OCI-M2 (cell line): ENCODE results near the gene TBL1X.

Experiments
- DNase-seq: peaks from one replicate; lab custom pipeline; 2025; ENCODE audit not compliant: unreplicated experiment; lab: John Stamatoyannopoulos, UW

TBL1X gene

DNA sequence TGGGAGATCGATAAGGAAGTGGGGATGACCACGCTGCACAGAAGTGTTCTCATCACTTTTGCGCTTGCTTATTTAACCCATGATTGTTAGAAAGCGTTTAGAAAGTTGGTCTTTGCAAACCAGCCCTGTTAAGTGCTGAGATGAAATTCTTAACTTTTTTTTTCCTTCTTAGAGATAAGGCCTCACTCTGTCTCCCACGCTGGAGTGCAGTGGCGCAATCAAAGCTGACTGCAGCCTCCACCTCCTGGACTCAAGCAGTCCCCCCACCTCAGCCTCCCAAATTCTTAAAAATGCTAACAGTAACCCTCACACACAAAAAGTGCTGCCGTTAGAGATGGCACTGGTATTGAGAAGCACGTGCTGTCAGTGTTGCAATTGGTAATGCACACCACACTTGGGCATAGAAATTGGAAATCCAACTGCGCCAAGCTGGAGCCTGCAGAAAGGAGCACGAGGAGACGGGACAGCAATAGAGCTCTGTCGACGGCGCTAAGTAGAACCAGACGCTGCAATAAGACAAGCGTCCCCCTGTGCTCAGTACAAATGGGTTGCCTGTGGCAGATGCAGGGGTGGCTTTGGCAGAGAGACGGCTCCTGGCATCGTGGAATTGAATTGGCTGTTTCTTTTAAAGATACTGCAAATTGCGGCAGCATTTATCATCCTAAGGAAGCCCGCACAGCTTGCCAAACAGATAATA is 113.4 kb downstream of the TBL1X start:
- no peak for DNase-seq

DNA sequence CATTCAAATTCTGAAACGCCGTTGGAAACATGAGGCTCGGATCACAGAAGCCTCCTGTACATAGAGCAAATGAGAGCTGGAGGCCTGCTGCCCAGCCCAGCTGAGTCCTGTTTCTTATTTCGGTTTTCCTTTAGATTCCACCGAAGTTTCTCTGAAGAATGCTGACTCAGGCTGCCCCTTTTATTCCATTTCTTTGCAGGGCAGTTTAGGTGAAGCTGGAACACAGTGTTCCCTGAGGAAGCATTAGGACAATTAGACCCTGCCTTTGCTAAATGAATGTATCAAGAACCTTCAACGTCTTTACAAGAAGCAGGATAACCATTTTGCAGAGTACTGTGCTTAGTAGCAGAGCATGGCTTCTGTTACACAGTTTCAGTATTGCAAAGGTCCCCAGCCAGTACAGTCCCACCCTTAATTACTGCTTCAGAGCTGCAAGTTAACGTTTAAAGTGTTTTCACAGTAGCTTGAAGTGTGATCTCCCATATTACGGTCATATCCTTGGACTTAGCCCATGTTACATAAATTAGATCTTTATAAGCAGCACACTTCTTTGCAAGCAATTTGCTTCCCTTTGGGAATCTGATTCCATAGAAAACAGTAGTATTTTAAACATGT is 117.0 kb downstream of the TBL1X start:
- DNase-seq, result no peak

DNA sequence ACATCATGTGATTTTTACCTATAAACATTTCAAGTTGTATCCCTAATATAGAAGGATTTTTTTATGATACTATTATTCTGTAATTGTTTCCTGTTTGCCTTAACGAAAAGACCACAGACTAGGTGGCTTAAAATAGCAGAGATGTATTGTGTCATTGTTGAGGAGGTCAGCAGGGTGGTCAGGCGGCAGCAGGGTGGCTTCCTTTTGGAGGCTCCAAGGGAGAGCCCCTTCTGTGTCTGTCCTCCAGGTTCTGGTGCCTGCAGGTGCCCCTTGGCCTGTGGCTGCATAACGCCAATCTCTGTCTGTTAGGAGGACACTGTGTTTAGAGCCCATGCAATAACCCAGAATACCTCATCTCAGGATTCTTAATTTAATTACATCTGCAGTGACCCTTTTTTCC is 118.1 kb downstream of the TBL1X start:
- DNase-seq, result no peak

DNA sequence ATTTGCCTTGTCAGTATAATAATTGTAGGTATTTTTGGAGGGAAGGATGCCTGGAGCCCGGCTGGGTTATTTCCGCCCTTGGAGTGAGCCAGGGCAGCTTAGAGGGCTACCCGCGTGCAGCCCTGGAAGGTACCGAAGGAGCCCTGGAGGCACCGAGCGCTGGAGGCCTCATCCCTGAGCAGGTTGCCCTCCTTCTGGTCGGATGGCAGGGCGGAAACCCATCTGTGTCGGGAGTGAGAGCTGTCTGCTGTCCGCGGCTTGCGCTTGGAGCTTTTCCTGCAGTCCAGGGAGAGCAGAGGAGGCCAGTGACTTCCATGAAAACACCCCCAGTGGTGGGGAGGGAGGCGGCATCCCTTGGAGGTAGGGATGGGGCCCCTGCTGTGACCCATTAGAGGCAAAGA is 122.1 kb downstream of the TBL1X start:
- no peak for DNase-seq

DNA sequence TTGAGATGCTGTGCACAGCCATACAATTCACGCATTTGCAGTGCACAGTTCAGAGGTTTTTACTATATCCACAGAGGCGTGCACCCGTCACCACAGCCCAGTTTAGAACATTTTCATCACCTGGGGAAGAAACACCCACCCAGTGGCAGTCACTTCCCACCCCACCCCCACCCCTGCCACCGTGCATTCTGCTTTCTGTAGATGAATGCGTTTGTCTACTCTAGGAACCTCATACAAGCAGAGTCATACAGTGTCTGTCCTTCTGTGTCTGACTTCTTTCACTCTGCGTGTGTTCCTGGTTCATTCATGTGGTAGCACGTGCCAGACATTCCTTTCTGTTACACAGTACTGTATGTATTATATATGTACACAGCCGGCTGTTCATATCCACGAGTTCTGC is 122.8 kb downstream of the TBL1X start:
- DNase-seq, result no peak

DNA sequence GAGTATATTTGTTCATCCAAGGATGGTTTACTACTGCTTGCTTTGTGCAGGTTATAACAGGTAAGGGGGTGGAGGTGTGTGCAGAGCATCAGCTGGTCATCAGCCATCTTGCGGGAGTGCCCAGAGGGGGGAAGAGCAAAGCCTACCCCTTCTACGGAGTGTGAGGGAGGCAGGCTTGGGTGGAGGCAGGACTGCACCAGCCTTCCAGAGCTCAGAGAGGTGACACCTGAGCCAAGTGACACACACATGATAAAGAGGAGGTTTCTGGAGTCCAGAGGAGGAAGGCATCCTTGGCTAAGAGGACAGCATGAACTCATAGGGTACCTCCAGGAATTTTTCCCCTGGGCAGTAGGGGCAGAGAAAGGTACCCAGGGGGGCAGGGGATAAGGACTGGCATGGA is 126.6 kb downstream of the TBL1X start:
- DNase-seq, result no peak

DNA sequence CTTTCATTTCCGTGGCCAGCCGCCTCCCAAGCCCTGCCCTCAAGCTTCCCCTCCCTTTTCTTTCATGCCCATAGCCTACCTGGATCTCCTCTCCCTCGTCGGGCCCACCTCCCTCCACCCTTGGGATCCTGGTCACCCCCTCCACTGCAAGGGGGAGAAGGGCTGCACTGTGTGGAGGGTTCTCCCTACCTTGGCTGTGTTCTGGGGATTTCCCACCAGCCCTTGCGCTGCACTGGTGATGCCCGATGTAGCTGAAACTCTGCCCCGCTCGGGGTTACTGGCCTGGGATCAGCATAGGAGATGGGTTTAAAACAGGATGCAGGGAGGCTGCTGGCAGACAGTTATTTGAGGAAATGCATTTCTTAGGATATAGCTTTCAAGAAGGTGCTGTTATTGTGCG is 128.9 kb downstream of the TBL1X start:
- no peak for DNase-seq

DNA sequence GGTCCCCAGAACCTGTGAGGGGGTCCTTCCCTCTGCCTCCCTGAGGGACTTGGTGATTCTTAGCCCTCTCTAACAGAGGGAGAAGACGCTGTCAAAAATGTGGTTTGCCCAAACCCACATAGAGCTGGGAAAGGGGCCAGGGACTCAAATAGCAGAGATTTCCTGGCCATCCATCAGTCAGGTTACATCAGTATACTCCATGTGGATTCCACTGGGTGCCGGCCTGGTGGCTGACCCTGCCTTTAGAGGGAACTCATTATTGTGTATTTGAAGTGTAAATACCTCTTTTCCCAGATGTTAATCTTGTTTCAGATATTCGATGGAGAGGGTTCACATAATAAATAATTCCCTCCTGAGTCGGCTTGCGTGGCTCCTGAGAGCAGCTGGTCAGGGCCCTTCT is 130.3 kb downstream of the TBL1X start:
- no peak for DNase-seq

DNA sequence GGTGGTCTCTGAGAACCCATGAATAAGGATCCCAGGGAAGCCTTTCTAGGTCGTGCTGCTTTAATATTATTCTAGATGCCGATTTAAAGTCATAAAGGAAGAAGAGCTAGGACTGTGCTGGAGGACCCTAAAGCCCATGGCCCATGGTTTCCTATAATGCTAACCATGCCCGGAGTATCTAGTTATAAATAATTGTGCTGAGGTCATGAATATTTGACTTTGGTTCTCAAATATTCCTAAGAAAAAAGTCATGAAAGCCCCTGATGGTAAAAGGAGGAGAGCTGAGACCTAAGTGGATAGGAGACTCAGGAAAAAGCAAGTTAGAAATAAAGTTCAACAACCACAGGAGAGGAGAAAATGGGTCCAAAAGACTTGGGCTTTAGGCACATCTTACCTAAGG is 132.0 kb downstream of the TBL1X start:
- DNase-seq, result no peak

DNA sequence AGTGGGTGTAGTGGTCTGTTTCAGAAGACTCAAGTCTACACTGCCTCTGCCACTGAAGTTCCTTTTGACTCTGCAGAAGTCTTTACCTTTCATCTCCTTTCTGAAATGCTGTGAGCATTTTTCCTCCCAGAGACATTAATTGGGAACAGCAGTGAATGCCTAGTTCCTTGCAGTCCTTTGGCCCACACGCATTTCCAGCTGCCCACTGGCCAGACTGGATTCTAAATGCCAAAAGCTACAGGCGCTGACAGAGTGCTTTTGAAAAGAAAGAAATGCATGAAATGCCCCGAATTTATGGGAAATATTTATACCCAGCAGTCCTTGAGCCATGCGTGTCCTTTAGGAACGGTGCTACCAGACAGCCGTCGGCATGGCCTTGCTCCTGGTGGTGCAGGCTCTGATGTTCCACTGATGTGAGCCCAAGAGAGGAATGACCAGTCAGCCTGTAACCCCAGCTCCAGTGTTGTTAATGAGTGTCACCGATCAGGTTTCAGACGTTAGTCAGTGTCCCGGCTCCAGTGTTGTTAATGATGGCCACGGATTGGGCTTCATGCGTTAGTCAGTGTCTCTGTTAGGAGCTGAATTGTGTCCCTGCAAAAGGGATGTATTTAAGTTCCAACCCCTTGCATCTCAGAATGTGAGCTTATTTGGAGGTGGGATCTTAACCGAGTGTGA is 132.6 kb downstream of the TBL1X start:
- no peak for DNase-seq

DNA sequence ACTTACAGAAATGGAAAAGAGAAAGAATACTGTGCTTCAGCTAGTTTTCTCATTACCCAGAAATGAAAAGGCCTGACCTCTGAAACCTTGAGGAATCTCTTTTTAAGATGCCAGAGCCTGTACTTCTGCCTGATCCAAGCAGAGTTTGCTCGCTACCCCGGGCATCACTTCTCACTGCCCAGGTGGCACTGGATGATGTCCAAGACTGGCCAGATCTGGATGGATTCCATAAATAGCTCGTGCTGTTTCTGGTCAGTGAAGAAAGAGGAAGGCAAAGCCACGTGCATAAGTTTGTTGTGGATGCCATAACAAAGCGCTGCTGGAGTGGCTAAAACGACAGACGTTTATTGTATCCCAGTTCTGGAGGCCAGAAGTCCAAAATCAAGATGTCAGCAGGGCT is 133.5 kb downstream of the TBL1X start:
- no peak for DNase-seq

DNA sequence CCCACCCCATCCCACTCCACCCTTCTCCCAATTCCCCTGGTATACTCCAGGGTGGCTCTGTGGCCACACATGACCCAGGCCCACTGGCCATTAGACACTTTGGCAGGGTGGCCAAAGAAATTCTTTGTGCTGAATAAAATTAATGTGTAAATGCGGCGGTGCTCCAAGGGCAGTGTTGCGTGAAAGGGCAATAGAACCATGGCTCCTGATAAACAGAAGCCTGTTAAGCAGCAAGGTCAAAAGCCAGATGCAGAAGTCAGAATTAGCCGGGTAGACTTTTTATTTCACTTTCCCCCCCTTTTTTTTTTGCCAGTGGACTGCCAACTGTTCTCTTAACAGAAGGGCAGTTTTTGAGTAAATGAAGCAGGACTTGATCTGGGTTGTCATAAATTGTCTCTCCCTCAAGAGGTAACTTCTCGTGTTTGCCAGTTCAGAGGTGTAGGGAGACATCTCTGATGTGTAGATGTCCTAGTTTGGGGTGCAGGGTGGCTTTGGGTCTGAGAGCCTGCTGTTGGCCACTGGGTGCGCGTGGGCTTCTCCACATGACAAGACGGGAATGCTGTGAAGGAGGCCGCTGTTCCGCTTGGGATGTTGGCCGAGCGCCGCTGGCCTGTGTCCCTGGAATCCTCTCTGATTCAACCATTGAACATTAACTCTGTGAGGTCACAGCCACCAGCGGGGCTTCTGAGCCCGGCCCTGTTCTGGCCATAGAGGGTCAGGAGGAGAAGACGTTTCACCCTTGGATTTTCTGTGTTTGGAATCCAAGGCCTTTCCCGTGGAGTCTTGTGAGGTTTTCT is 139.5 kb downstream of the TBL1X start:
- no peak for DNase-seq

DNA sequence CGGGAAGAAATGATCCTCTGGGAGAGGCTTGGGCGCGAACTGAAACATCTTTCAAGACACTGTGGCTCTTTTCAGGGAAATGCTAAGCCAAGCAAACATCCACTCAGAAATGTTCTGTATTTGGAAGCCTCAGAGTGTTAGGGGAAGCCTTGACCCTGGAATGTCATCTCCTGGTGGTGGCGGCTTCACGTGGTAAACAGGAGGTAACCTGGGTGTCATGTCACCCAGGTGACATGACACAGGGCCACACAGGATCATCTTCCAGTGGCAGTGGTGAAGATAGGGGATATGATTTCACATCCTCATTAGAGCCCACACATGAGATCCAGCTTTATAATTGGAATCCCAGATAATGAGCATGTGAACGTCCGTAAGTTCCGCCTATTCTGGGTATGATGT is 140.0 kb downstream of the TBL1X start:
- DNase-seq, result no peak

DNA sequence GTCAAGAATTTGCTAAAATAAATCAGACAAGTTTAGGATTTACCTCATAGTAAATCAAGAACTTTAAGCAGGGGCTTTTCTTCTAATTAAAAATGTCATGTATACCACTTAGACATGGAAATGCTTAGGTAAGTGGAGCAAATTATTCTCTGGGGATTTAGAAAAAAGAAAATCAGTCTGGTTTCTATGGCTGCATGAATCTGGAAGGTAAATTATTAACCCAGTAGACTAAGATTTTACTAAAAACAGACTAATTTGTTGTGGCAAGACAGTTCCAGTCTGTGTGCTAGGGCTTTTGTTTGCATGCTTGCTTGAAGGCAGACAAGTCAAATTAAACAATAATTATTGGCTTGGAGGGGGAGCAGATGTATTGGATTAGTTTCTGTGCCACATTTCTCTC is 140.6 kb downstream of the TBL1X start:
- DNase-seq, result no peak

DNA sequence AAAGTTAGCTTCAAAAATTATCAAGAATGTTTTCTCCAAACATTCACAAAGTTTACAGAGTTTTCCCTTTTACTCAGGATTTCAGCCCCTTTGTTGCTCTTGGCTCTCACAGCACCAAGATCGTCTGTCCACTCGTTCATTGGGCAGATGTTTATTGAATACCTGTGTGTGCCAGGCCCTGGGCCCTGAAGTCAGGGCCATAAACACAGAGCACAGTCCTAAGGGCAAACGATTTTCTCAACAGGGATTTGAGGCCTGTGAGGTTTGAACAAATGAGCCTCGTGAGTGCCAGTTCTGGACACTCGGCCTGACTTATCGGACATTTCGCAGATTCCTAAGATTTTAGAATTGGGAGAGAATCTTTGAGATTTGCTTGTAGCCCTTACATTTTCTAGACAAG is 142.1 kb downstream of the TBL1X start:
- no peak for DNase-seq

DNA sequence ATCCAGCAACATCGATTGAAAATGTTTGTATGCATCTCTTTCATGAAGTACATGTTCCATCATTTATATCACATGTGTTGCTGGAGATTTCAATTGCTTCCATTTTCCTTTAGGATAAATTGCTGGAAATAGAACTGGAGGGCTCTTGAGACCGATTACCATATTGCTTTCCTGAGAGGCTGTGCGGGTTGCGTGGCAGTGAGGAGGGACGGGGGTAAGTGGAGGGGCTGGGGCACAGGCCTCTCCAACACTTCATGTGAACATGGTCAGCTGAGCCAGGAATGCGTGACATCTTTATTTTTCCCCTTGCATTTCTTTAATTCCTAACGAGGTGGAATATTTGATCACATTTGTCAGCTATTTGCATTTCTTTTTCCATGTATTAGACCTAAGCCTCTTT is 144.6 kb downstream of the TBL1X start:
- no peak for DNase-seq

DNA sequence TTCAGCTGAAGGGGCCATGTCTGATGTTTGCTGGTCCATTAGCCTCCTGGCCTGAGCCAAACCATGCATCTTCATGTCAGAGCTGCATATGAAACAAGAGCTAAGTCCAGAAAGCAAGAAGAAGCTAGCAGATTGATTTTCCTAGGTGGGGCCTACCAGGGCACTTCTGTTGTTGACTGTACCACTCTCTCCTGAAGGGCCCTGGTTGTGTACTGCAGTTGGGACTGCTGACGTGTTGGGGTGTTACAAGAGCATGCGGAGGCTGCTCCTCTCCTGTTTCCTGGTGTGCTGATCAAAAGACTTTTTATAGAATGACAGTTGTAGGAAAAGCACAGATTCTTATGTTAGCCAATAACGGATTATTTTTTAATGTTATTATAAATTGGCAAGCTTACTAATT is 145.1 kb downstream of the TBL1X start:
- no peak for DNase-seq

DNA sequence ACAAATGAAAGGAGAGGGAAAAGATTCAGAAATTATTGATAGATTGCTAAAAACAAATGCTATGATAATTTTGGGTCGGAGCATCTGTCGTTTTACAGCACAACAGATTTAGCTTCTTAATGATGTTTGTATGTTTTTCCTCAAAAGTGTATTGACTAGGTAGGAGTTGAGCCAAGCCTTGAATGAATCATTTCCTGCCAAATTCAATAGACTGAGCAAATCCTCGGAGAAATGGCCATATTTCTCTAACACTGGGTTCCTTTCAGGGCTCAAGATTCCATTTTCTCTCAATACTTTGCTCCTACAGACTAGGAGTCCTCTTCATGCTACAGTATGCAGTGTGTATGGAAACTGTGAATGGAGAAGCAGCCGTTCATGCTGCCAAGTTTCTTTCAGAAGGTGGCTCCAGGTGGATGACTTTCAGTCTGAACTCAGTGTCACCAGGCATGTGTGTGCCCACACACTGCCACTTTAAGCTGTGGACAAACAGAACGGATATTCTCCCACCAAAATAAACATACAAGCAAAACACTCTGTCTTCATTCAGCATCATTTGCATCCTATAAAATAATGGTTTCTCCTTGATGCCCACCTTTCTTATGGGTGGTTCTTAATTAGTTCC is 146.0 kb downstream of the TBL1X start:
- no peak for DNase-seq

DNA sequence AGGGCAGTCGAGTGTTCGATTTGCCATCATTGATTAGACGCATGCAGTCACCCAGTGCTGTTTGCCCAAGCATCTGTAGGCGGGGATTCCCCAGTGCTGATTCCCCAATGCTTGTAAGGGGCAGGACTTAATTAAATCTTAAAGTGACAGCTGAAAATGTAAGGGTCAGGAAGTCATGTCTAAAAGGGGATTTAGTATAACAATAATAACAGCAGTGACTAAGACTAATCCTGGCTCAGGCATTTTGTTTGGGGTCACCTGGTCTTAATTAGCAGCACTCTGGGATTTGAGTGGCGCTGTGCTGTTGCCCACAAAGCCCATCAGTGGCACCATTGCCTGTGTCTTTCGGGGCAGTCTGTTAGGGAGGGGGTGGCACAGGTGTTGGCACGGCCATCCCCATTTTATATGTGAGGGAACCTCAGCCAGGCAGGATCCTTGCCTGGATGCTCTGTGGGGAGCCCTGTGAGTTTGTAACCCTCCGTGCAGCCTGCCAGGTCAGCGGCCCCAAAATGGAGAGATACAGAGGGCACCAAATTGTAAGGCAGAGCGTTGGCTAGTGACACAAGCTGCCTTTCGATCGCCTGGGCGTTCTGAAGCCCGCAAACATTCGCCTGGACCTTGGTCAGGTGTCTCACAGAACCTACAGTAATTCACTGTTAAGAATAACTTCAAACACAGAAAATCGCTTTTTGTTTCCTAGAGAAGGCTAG is 146.7 kb downstream of the TBL1X start:
- DNase-seq, result no peak

DNA sequence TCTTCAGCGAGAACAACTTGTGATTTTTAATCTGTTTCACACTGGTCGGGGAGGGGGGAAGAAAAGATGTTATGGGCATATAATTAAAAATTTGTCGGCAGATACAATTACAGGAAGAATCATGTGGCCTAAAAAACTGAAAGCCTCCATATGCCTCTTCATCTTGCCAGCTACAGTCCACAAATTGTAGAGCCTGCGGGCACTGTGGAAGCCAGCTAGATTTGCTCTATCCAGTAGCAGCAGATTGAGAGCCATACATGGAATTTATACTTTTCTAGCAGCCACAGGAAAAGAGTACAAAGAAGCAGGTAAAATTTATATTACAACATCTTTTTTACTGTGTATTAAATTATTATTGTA is 147.3 kb downstream of the TBL1X start:
- no peak for DNase-seq

DNA sequence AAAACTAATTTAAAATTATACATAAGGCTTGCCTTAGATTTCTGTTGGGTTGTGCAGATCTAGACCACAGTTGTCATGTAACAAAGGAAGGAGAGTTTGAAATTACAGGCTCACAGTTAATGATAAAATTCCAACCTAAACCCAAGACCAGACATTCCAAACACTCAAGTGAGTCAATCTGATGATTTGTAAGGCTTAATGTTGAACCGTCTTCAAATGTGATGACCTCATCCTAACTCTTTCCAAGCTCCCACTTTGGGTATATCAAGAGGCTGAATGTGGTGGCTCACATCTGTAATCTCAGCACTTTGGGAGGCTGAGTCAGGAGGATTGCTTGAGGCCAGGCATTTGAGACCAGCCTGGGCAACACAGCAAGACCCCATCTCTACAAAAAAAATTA is 149.2 kb downstream of the TBL1X start:
- no peak for DNase-seq
